Lung (tissue), 12 donors: Measurements from ENCODE around the gene ANXA5. TPM values are rescaled to one million over a fixed set of nuclear protein-coding genes. Genes with fewer than 3 reads are reported as not detected.
"Not testable (repeated sequence)": the region's sequence is repeated elsewhere in the genome, so short reads cannot be mapped to it uniquely, and the experiment has no call there.

Experiments
- ATAC-seq: fragments of 200-7000 bp; cut with Tn5 transposase; one replicate; pipeline ENCODE4 v1.9.1; 2020; ENCODE audit warnings: moderate number of reproducible peaks; ENCODE audit not compliant: insufficient read depth, low FRiP score
- DNase-seq, 3 donors: peaks; one replicate each; pipeline ENCODE4 v3.0.0-alpha.2; 2013 to 2017
- H3K27ac ChIP-seq, 2 donors: one replicate each; pipeline ENCODE4 v1.5.1; 2013; ENCODE audit warnings: mild to moderate bottlenecking in 2 of 2, moderate library complexity in 2 of 2, control low read depth in 1 of 2, inconsistent platforms in 1 of 2, low read depth in 1 of 2, low read length in 1 of 2
- H3K27me3 ChIP-seq, 3 donors: one replicate each; pipeline ENCODE4 v1.5.1; 2013; ENCODE audit warnings: low read length in 2 of 3; ENCODE audit not compliant: control insufficient read depth in 3 of 3, insufficient read depth in 3 of 3
- H3K36me3 ChIP-seq, 4 donors: one replicate each; pipeline ENCODE4 v1.5.1; 2013; ENCODE audit warnings: low read length in 4 of 4, mild to moderate bottlenecking in 1 of 4, moderate library complexity in 1 of 4; ENCODE audit not compliant: control insufficient read depth in 4 of 4, insufficient read depth in 4 of 4
- H3K4me1 ChIP-seq, 5 donors: one replicate each; pipeline ENCODE4 v1.5.1; 2013; ENCODE audit warnings: low read length in 5 of 5, mild to moderate bottlenecking in 2 of 5, moderate library complexity in 1 of 5; ENCODE audit not compliant: control insufficient read depth in 5 of 5, insufficient read depth in 5 of 5
- H3K4me3 ChIP-seq: one replicate; pipeline ENCODE4 v1.5.1; 2013; ENCODE audit warnings: mild to moderate bottlenecking, control low read depth, moderate library complexity
- H3K9ac ChIP-seq, 2 donors: one replicate each; pipeline ENCODE4 v1.5.1; 2013; ENCODE audit warnings: low read length in 2 of 2, control low read depth in 1 of 2; ENCODE audit not compliant: insufficient read depth in 1 of 2
- H3K9me3 ChIP-seq, 4 donors: one replicate each; pipeline ENCODE4 v1.5.1; 2013; ENCODE audit warnings: low read length in 3 of 4, mild to moderate bottlenecking in 1 of 4, moderate library complexity in 1 of 4; ENCODE audit not compliant: control insufficient read depth in 4 of 4, insufficient read depth in 3 of 4
- CTCF ChIP-seq: IDR thresholded peaks from 2 replicates; pipeline ENCODE4 v1.5.1; 2012; ENCODE audit warnings: mild to moderate bottlenecking; ENCODE audit errors: control extremely low read depth, extremely low read depth
- WGBS, 2 donors: extraction: QIAGEN DNeasy Blood & Tissue Kit; methylation state at CpG; one replicate each; pipeline ENCODE4 v1.1.7; 2013; 5-methylcytosine and 5-hydroxymethylcytosine counted together
- polyA plus RNA-seq, 2 donors: library from polyadenylated mRNA; stranded (reverse); fragments of 200-250 nt; gene quantifications; one replicate each; pipeline ENCODE4 v1.2.1, GENCODE V29; 2013
- total RNA-seq, 2 donors: library from RNA; depleted of rRNA in 1 of 2; stranded (reverse); fragments of >200 nt in 1 of 2; gene quantifications; one replicate each; pipeline ENCODE4 v1.2.1, GENCODE V29; 2014 to 2021
- donor health status: control.
- donor health status: control.
- donor health status: Bipolar disorder and iron deficiency.
- donor health status: healthy.
- donor health status: DM: yes; HTN: yes; CAD: no.

ANXA5 gene
- total and polyA plus RNA-seq, 4 donors, result 250 to 479 (median 423) TPM

- no peak for ATAC-seq
- no peak overlapping the region for H3K9ac ChIP-seq
- H3K36me3 ChIP-seq, result peaks cover 0 to 7% (median 5%) of the 10 kb centered on the region in 4 donors
- no peak overlapping the region for H3K4me3 ChIP-seq
- H3K4me1 ChIP-seq, result peaks cover 0 to 1% (median 0%) of the 10 kb centered on the region in 5 donors
- TF ChIP-seq CTCF, result no peak
- no peaks in the 10 kb centered on the region for H3K9me3 ChIP-seq
- WGBS, 2 donors, result 68 to 87% methylated on average over 5 of the region's 5 CpGs
- no peak overlapping the region for H3K27ac ChIP-seq
- H3K27me3 ChIP-seq, result no peaks in the 10 kb centered on the region
- DNase-seq, result no peak
Measured at GRCh38 chr4:121662225-121662624, 34.6 kb downstream of the ANXA5 start.

- not testable (repeated sequence) for H3K27ac ChIP-seq, H3K36me3 ChIP-seq, H3K27me3 ChIP-seq, H3K4me3 ChIP-seq, ATAC-seq, H3K9me3 ChIP-seq, H3K9ac ChIP-seq, DNase-seq
- 73 to 90% methylated on average over 10 of the region's 10 CpGs for WGBS, 2 donors
- H3K4me1 ChIP-seq, result peaks cover 0 to 12% (median 0%) of the 10 kb centered on the region in 5 donors
Measured at GRCh38 chr4:121660175-121660933, 36.4 kb downstream of the ANXA5 start.

- no peak overlapping the region for H3K4me3 ChIP-seq
- TF ChIP-seq CTCF, result no peak
- DNase-seq, result peak in 1 of 3 donors; percentile 37
- H3K9me3 ChIP-seq, result no peaks in the 10 kb centered on the region
- WGBS, 2 donors, result 95 to 99% methylated on average over 1 of the region's 1 CpG
- H3K27me3 ChIP-seq, result no peaks in the 10 kb centered on the region
- H3K9ac ChIP-seq, result no peak overlapping the region
- ATAC-seq, result no peak
- H3K4me1 ChIP-seq, result peaks cover 0 to 12% (median 0%) of the 10 kb centered on the region in 5 donors
- H3K27ac ChIP-seq, result no peak overlapping the region
- peaks cover 0 to under 1% (median 0%) of the 10 kb centered on the region in 4 donors for H3K36me3 ChIP-seq
Measured at GRCh38 chr4:121658125-121658524, 38.7 kb downstream of the ANXA5 start.

- 41 to 43% methylated on average over 4 to 5 of the region's 5 CpGs for WGBS, 2 donors
- Histone ChIP-seq H3K9me3 (no peaks in the 10 kb centered on the region), H3K36me3 (no peaks in the 10 kb centered on the region), H3K27me3 (no peaks in the 10 kb centered on the region), H3K4me1 (peaks cover 0 to 12% (median 0%) of the 10 kb centered on the region in 5 donors), H3K9ac (no peak overlapping the region), H3K4me3 (no peak overlapping the region), H3K27ac (no peak overlapping the region)
- TF ChIP-seq CTCF, result peak; percentile 24
- ATAC-seq (peak; percentile 66), DNase-seq (peak; percentile 76 to 93 (median 81))
Measured at GRCh38 chr4:121656269-121656641, 40.5 kb downstream of the ANXA5 start.
